Activated CD8-positive, alpha-beta memory T cell treated with anti-CD3 and anti-CD28 coated beads, Interleukin-2, amount 50 U/mL, for 4 hours (primary cell): ENCODE measurements around the gene GMIP.

Experiments
- DNase-seq: peaks from one replicate; pipeline ENCODE4 v3.0.0-alpha.2; 2020

Gene GMIP

DNA sequence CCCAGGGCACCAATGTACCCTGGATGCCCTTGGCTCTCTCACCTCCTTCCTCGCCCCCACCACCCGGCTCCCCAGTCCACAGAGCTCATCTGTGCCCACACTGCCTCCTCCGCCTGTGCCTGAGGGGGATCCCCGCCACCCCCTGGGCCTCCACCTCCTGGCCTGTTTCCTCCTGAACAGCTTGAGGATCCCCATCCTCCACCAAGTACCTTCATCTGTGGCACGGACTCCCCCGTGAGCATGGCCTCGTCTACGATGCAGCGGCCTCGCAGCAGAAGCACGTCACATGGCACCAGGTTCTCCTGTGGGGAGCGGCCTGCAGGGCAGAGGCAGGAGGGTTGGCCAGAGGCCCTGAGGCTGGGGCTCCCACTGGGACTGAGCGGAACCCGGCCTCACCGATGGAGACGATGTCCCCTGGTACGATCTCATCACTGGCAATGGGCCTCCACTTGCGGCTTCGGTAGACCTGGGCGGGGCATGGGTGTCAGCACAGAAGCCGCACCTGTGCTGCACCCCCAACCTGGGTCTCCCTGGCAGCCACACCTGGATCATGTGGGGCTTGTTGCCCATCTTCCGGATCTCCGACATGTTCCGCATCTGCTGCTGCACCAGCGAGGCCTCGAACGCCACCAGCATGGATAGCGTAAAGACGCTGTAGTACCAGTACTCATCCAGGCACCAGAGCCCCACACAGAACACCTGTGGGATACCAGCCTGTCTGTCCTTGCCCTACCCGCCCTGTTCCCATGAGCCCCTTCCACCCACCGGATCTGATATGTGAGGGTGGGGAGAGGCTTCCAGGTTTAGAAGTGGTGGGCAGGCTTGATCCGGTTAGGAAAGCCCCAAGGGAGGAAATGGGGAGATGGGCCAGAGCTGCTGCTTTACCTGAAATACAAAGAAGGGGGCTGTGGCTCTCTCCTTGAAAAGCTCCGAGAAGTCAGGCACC, 13.3 kb upstream of the GMIP start:
- DNase-seq: no peak

DNA sequence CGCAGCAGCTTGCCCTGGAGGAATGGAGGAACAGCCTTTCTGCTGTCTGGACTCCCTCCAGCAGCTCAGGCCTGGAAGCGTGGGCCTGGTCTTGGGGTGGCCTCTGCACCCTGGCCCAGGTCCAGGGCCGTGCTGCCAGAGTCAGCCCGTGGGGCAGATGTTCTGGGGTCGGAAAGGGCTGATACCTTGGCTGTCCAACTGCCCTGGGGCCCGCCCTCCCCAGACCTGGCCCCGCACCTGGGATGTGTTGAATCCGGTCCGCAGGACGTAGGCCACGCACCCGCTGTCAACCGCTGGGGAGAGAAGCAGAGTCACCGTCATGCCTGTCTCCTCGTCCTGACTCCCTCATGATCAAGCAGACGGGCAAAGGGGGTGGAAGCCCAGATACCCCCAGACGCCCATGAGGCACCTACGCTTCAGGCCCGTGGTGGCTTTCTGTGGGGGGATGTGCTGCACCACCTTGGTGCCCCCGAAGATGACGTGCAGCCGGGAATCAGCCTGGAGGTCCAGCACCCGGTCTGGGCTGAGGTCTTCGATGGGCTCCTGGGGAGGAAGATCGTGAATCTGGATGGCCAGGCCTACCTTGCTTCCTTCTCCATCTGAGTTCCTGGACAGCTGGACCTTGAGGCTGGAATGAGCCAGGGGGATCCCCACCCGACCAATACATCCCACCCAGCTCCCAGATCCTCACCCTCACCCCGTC, 12.3 kb upstream of the GMIP start:
- DNase-seq: no peak

DNA sequence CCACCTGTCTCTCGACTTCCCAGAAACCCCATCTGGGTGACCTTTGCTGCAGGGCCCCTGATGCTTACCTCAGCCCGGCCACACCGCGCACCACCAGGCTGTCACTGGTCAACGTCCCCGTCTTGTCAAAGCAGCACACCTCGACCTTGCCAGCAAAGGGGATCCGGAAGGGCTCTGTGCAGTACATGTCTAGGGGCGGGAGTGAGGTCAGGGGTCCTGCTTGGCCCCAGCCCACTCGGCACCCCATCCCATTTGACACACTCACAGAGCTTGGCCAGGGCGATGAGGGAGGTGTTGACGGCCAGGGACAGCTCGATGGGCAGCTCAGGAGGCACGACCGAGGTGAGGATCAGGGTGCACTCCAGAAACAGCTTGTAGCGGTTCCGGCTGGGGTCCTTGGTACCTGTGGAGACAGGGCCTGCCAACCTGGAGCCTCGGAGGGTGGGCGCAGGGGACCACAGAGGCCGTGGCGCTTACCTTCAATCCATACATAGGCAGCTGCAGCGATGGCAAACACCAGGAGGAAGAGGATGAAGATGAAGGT, 11.7 kb upstream of the GMIP start:
- no peak for DNase-seq

DNA sequence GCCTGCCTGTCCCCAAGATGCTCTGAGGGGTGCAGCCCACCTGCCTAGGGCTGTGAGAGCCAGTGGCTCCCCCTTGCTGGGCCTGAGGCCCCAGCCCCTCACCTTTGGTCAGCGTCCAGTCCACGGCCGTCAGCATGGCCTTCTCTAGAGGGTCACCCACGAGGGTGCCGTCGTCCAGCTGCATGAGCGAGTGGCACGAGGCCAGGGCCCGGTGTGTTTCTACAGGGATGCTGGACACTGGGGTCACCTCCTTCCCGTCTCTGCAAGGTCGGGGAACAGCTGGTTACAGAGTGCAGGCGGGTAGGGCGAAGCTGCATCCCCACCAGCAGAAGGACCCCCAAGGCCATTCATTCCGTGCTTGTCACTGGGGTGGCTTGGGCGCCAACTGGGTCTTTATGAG, 11.0 kb upstream of the GMIP start:
- DNase-seq: no peak

DNA sequence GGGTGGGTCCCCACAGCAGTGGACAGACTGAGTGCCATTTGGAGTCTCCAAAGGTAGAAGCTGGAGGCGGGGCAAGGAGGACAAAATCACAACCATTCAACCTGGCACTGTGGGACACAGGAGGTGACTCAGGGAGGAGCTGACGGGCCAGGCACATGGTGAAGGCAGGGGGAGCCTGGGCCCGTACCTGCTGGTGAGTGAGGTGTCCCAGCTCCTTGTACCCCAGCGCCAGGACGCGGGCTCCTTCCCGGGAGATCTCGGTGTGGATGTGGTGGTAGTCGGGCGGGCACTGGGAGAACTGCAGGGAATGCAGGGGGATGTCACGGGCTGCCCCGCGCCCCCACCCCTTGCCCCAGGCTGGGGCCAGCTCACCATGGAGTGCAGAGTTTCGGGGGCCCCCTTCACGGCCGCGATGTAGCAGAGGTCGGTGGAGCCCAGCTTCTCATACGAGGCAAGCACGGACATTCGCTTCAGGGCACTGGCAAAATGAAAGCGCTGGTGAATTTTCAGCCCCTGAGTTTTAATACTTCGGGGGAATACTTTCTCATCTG, 10.2 kb upstream of the GMIP start:
- no peak for DNase-seq

DNA sequence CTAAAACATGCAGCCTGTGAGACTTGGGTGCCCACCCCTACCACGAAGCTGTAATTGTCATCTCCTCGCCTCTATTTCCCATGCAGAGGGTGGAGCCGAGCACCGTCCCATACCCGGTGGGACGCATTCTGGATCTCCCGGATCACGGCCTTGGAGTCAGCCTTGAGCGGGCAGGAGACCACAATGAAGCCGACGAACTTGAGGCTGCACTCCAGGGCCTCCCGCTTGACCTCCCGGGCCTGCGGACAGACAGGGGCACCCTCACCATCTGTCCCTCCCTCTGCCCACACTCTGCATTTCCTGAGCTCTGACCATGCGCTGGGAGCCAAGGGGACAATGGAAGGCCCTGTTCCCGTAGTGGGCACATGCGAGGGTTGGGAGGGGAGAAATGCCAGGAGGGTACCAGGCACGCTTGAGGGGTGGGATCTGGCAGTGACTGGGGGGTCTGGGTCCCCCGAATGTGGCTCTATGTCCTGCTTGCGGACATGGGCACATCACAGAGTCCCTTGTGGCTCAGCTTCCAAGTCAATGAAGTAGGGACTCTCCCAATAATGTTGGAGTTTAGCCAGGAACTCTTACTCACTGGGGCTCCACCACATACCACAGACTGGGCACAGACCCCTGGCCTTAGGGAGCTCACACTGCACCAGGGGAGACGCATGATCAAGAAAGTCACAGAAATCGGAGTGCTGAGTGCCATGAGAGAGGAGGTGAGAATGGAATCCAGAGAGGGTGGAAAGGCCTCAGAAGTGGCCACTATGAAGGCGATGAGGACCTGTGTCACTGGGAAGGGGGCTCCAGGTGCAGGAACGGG, 9.2 kb upstream of the GMIP start:
- no peak for DNase-seq

DNA sequence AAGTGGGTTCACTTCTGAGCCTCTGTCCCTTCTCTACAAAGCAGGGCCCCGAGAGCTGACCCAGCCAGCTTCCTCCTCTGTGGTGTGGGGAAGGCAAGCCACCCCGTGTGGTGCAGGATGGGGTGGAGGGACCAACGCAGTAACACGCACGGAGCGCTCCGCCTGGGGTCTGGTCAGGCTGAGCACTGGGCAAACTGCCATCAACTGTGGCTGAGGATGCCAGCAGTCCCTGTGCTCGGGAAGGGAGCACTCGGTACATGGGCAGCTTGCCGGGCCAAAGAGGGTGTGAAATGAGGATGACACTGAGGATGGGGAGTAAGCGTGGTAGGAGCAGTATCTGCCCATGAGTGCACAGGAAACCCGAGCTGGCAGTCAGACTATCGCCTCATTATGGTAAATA, 7.6 kb upstream of the GMIP start:
- DNase-seq: no peak

DNA sequence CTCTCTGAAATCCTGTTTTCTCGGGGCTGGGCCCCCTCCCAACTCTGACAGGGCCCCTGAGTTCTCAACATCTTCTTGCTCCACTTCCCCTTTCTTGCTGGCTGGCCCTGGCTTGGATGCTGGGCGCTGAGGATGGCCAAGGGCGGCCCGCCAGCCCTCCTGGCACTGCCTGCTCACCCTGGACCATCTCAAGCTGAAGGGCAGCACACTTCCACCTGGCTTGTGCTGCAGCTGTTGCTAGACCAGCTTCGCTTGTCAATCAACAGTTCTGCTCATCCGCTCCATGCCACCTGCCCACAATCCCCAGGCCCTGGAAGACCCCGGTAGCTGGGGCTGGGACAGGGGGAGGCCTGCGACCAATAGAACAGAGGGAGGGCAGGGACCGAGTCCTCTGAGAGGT, 6.9 kb upstream of the GMIP start:
- no peak for DNase-seq

DNA sequence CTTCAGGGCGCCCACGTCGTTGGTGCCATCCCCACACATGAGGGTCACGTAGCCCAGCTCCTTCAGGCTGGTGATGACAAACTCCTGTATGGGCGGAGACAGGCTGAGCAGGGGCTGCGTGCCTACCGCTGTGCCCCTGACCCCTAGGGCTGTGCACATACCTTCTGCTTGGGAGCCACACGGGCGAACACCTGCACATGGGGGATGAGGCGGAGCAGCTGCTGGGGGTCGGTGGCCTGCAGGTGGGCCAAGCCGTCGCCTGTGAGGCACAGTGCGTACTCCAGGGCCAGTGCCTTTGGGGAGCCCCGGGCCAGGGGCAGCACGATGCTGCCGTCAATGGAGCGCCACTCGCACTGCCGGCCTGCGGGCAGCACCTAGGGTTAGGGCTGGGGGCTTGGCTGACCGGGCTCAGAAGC, 6.1 kb upstream of the GMIP start:
- DNase-seq: no peak

DNA sequence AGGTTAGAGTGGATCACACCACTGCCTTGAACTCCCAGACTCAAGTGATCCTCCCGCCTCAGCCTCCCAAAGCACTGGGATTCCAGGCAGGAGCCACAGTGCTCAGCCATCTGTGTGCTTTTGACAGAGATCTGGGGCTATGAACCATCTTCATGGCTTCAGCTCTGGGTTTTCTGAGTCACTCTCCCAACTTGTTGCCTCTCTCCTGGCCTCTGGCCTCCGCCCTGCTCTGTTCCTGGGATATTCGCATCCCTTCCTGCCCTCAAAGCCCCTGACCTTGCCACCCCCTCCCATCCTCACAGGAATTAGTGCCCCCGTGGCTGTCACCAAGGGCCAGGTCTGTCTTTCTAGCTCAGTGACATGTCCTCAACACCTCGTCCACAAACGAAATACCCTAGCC, 5.7 kb upstream of the GMIP start:
- no peak for DNase-seq

DNA sequence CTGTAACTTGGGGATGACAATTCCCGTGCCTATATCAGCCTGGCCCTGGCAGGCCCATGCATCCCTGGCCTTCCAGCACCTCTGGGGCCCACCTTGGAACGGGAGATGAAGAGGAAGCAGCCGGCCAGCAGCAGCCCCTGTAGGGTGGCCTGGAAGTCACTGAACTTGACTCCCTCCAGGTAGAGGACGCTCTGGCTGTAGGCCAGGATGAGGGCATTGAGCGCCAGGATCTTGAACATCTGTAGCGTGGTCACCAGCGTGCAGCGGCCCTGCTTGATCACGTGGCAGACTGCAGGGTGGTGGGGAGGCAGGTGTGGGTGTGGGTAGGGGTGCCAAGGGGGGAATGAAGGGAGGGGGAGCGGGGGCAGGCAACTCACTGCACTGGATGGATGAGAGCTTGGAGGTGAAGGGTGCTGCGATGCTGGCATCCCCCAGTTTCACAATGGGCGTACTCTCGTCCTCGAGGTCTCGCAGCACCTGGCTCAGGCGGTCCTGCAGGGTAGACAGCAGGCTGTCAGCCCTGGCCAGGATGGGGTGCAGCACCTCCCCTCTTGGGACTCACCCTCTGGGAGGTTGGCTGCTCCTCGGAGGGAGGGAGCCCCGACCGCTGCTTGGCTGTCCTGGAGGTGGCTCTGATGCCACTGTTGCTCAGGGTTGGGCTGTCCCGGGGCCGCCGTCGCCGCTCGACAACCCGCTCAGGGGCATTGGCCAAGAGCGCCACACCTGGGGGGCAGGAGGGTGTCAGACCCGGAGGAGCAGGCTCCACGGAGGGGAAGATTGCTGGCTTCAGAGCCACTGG, 3.8 kb upstream of the GMIP start:
- DNase-seq: no peak

DNA sequence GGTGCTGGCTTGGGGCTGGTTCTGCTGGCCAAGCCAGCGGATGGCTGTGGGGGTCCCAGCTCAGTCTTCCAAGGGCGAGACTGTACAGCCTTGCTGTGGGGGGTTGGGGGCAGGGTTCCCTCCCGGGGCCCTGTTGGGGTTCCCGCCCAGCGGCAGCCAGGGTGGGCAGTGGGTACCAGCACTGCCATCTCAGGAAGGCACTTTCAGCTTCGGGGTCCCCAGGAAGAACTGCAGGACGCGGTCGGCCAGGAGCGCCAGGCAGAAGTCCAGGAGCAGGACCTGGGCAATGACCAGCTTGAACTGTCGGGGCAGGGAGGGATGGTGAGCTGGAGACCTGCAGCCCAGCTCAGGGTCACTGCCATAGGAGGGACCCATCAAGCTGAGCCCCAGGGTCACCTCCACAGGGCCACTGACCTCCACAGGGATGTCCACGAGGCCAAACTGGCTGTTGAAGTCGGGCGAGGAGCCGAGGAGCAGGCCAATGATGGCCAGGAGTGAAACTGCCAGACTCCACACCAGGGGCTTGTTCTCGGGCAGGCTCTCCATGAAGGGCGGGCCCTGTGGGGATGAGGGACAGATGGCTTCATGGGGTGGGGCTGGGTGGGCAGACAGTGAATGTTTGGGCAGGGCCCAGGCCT, 1.9 kb upstream of the GMIP start:
- DNase-seq: no peak

DNA sequence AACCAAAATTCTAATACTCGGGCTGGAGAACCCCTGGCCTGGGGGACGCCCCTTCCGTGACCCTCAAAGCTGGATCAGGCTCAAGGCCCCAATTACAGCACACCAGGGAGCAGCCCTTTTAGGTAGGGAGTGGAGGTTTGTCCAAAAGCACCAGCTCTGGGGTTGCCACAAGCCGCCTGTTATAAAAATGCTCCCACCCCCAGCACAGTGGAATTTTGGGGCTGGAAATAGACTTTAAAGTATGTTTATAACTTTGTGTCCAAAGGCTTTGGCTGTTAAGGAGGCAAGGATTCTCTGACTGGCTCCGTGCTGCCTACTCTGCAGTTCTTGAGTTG, 564 bp upstream of the GMIP start:
- no peak for DNase-seq

DNA sequence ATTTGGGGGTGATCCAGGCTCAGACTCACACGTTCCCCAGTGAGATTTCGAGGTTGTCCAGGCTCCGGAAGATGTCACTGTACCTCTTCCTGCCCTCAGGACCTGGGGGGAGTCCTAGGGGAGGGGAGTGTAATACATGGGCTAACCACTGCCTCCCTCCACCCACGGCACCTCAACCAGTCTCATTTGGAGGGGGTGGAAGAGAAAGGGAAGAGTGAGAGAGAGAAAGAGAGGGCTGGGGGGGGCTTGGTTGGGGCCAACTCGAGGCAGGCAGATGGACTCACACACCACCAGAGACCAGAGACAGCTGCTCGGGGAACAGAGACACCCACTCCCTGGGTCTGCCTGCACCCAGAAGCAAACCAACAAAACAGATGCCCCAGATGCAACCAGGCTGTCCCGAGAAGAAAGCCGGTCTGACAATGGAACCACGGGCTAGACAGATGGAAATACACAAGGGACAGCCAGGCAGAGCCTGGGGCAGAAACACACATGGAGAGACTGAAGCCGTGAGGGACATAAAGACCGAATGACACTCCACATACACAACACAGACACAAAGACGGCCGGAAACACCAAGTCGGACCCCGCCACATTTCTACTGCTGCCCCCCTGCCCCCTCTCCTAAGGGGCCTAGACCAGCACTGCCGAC, 825 bp downstream of the GMIP start:
- DNase-seq: peak; percentile 58

DNA sequence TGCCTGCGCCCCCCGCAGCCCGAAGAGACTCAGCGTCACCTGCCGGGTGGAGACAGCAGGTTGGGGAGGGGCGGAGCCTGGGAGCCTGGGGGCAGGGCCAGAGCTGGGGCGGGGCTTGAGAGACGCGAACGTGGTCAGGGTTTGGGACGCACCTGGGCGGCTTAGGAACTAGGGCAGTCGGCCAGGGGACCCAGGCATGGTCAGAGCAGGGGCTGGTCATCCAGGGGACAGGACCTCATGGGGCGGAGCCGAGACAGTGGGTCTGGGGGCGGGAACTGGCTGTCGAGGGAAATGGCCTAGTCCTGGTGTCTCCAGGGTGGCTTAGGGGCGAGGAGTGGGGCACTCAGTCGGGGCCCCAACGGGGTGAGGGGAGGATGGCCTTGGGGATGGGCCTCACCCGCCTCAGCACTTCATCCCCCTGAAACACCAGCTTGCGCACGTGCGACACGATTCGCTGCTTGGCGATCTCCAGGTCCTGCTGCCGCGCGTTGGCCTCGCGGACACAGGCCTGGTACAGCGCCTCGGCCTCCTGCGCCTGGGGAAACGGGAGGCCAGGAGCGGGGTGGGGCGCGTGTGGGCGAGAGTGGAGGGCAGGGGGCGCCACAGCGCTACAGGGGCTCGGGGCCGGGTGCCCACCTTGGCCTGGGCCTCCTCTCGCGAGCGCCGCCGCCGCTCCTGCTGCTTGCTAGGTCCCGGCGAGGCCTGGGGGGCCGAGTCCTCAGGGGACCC, 5.8 kb downstream of the GMIP start:
- DNase-seq: peak; percentile 29

DNA sequence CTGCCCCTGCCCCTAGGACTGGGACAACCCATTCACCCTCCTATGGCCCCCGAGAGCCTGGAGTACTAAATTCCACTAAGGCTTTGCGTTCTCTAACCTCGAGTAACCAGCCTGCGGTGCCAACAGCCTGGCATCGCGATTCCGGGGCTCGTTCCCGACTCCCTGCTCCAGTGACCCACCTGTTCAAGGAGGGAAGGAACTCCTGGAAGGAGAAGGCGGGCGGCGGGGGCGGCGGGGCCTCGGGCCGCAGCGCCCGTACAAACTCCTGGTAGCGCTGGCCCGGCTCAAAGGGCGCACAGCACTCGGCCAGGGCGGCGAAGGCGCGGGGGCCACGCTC, 6.3 kb downstream of the GMIP start:
- DNase-seq: no peak

DNA sequence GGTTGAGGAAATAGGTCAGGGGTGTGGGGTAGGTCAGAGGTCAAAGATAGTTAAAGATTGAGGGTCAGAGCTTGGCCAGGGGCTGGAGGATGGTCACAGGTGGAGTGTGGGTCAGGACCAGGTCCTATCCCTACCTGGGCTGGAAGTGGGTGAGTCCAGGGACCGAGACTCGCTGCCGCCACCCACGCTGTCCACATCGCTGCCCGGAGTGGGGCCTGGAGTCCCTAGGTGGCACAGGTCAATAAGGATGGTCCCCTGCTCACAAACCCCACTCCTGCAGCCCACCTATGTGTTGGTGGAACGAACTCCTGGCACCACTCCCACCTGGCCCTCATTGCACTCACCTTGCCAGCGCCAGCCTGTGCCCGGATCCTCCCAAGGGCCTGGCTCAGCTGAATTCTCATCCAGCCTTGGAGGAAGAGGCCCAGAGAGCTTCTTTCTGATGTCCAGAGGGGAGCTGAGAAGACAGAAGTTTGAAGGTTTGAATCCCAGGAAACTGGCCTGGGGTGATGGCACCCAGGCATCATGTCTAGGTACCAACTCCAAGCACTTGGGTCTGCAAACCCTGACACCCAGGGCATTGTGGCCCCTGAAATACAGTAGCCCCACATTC, 6.8 kb downstream of the GMIP start:
- no peak for DNase-seq

DNA sequence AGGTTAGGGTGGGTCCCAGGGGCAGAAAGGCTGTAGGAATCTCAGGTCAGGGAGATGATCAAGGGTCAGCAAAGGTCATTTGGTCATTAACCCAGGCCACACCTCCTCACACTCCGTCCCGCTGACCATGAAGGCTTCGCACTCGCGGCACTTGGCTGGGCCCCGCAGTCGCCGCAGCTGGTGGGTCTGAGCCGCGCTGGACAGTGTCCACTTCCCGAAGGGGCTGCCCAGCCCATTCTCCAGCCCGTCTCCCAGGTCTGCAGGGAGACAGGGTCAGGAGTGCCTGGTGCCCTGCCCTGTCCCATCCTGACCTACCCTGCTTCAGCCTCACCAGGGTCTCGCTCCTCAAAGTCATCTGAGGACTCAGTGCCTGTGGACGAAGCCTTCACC, 8.1 kb downstream of the GMIP start:
- DNase-seq: no peak

DNA sequence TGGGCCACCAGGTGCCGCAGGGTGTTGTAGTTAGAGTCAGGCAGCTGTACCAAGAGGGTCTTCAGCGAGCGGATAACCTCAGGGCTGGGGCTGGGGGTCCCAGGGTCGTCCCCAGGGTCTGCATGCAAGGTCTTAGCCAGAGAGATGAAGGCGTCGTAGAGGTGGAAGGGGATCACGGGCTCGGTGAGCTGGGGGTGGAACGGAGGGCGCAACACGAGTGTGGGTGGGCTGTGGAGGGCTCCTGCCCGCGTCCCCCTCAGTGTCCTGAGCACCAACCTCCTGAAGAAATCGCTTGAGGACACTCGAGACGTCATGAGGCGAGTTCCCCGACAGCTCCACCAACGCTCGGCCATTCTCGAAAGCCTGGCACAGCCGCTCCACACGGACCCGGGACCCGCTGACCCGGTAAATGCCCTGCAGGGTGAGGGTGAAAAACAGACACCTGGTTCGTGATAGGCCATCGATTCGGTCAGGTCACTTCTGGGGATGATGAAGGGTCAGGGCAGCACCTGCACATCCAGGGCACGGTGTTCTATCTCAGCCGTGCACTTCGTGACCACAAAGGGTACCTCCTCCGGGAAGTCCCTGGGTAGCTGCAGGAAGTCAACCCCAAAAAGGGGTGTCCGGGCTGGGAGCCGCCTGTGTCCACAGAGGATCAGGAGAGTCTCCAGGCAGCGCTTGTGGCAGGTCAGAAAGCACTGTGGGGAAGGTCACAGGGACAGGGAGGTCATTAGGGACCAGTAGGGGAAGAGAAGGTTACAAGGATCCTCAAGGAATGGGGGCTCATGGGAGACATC, 8.7 kb downstream of the GMIP start:
- no peak for DNase-seq
